Measurements from ENCODE around the gene GNRHR. TPM values are rescaled to one million over a fixed set of nuclear protein-coding genes. Genes with fewer than 3 reads are reported as not detected.

The GNRHR gene, protein sequence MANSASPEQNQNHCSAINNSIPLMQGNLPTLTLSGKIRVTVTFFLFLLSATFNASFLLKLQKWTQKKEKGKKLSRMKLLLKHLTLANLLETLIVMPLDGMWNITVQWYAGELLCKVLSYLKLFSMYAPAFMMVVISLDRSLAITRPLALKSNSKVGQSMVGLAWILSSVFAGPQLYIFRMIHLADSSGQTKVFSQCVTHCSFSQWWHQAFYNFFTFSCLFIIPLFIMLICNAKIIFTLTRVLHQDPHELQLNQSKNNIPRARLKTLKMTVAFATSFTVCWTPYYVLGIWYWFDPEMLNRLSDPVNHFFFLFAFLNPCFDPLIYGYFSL
- not detected in 2 replicates for total RNA-seq

DNA sequence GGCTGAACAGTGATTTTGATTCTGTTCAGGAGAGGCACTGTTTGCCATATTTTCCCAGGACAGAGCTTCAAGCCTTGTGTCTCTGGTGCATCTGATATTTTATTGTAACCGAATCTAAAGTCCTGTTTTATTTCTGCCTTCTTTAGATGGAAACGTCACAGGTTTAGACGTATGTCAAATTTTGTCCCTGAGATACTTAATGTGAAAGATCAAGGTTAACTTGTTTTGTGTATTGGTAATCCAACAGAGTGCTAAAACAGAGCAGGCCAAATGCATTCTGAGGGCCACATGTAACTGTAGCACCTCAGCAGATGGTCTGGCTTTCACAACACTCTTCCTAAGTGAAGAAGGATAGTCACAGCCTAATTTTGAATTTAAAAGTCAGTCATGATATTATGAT lies at the start of gene GNRHR:
Gene GNRHR, minus strand, starts transcription at position 101 of the 400 bp plus-strand sequence. Its CDS starts 53 bp downstream, at position 48.

DNA sequence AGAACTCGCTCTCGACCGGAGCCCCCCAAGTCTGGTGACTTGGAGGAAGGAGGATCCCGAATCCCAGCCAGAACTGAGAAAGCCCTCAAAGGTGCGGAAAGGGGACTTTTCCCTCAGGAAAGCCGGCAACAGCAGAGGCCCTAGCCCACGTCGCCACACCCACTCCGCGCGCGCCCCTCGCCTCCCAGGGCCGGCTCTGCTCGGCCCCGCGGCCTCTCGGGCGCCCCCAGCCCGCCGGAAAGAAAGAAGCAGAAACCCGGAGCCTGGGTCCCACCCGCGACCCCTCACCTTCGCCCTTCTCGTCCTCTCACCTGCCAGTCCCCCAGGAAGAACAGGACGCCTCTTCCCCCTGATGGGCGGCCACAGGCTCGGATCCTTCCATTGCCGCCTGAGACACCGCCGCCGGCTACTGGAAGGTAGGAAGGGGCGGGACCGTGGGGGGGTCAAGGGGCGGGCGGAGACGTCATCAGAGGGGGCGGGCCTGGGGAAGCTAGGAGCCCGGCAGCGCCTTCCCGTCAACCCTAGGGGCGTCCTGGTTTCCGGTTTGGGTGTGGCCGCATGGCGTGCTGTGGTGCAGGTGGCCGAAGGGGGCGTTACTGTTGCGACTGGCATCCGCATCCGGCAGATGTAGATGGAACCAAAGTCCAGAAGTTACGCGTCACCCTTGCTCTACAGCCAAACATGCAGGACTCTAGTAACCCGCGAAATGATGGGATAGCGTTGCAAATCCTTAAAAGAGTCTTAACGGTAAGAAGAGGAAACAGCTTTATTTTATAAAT lies 53.3 kb downstream of the GNRHR start, which contains the start of gene UBA6:
Gene UBA6, minus strand, starts transcription at position 418 of the 779 bp plus-strand sequence. Its CDS starts 36 bp downstream, at position 382.

Other genes with a start within 250 kb of the GNRHR start
- gene CENPC, start 208.9 kb downstream of the GNRHR start, total RNA-seq, result 12.3 and 24.7 TPM in 2 replicates
- gene STAP1, start 195.7 kb downstream of the GNRHR start, total RNA-seq, result not detected in 2 replicates
- 60.1 and 151 TPM in 2 replicates for gene UBA6, start 53.2 kb downstream of the GNRHR start, total RNA-seq
- gene TMPRSS11D, start 129.6 kb upstream of the GNRHR start, total RNA-seq, result 0.16 TPM in 1 of 2 replicates, not detected in the other
- gene TMPRSS11A, start 209.1 kb upstream of the GNRHR start, total RNA-seq, result not detected in 2 replicates

Measured in bladder microvascular endothelial cell (primary cell).